Naive B cell (primary cell): ENCODE measurements around the gene TFAP2C. TPM values are rescaled to one million over a fixed set of nuclear protein-coding genes. Genes with fewer than 3 reads are reported as not detected.
"Not testable (repeated sequence)": the region's sequence is repeated elsewhere in the genome, so short reads cannot be mapped to it uniquely, and the experiment has no call there.

Experiments
- ATAC-seq, 2 donors: fragments of 150-1000 bp; cut with Tn5 transposase; 2 replicates each; pipeline ENCODE4 v1.10.0; 2021; ENCODE audit warnings: low read depth in 2 of 2, mild to moderate bottlenecking in 2 of 2, moderate library complexity in 2 of 2
- DNase-seq: peaks from one replicate; pipeline ENCODE4 v3.0.0; 2022
- H3K27ac Mint-ChIP-seq, 6 donors: one replicate each; pipeline ENCODE4 v1.8.0; 2020 to 2022; ENCODE audit warnings: mild to moderate bottlenecking in 6 of 6, mixed read lengths in 6 of 6, moderate library complexity in 5 of 6, inconsistent platforms in 2 of 6
- H3K27me3 Mint-ChIP-seq, 3 donors: one replicate each; pipeline ENCODE4 v1.8.0; 2021 to 2022; ENCODE audit warnings: mixed read lengths in 3 of 3, mild to moderate bottlenecking in 1 of 3
- H3K36me3 Mint-ChIP-seq, 2 donors: one replicate each; pipeline ENCODE4 v1.8.0; 2020 to 2022; ENCODE audit warnings: mixed read lengths in 2 of 2, inconsistent platforms in 1 of 2, mild to moderate bottlenecking in 1 of 2
- H3K4me1 Mint-ChIP-seq, 3 donors: one replicate each; pipeline ENCODE4 v1.8.0; 2020 to 2022; ENCODE audit warnings: mixed read lengths in 3 of 3, inconsistent platforms in 1 of 3, mild to moderate bottlenecking in 1 of 3, moderate library complexity in 1 of 3
- H3K4me3 Mint-ChIP-seq, 8 donors: one replicate each; pipeline ENCODE4 v1.8.0; 2020 to 2022; ENCODE audit warnings: mild to moderate bottlenecking in 8 of 8, mixed read lengths in 8 of 8, moderate library complexity in 8 of 8, inconsistent platforms in 2 of 8
- H3K9me3 Mint-ChIP-seq, 7 donors: one replicate each; pipeline ENCODE4 v1.8.0; 2020 to 2022; ENCODE audit warnings: mixed read lengths in 7 of 7, mild to moderate bottlenecking in 5 of 7, inconsistent platforms in 2 of 7, moderate library complexity in 1 of 7
- polyA plus RNA-seq, 6 donors: library from polyadenylated mRNA; unstranded; fragments of 300-500 nt; fragmentation: Illumina TruSeq; gene quantifications; one replicate each; pipeline ENCODE4 v1.2.3, GENCODE V29; 2021; ENCODE audit warnings: low read depth in 6 of 6

TFAP2C gene
- polyA plus RNA-seq, 6 donors from 2014 or later = not detected

DNA sequence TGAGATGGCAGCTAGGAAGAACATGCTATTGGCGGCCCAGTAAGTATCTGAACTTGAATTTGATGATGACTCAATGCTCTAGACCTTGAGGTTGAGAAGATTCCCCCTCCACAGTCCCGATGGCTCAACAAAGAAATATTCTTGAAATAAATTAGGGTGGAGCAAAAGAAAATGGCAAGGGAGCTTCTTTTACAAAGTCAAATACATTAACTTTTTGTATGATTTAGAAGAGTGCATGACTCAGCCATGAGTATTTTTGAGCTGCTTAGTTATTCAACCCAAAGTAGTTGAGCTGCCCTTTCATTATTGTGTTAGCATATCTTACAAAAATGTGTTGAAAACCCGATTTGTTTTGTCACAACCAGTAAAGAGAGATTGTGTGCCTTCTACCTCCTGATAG lies 7.6 kb downstream of the TFAP2C start:
- peaks cover 0 to 3% (median 0%) of the 10 kb centered on the region in 3 donors for H3K4me1 Mint-ChIP-seq
- peaks cover 31 to 56% (median 33%) of the 10 kb centered on the region in 3 donors for H3K27me3 Mint-ChIP-seq
- no peak for ATAC-seq
- H3K27ac Mint-ChIP-seq = no peak overlapping the region
- peaks cover 0 to 10% (median 3%) of the 10 kb centered on the region in 7 donors for H3K9me3 Mint-ChIP-seq
- H3K36me3 Mint-ChIP-seq = no peaks in the 10 kb centered on the region
- no peak overlapping the region for H3K4me3 Mint-ChIP-seq
- DNase-seq = no peak

DNA sequence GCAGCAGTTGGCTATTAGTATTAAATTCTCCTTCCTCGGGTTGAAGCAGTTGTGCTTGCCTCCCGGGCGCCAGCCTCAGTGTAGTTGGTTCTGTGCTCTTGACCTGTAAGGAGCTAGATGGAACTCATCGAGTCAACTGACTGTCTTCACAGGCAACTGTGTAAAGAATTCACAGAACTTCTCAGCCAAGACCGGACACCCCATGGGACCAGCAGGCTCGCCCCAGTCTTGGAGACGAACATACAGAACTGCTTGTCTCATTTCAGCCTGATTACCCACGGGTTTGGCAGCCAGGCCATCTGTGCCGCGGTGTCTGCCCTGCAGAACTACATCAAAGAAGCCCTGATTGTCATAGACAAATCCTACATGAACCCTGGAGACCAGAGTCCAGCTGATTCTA lies 8.5 kb downstream of the TFAP2C start:
- Mint-ChIP-seq H3K4me1 (no peaks in the 10 kb centered on the region), H3K27me3 (peaks cover 31 to 54% (median 33%) of the 10 kb centered on the region in 3 donors), H3K27ac (no peak overlapping the region), H3K36me3 (no peaks in the 10 kb centered on the region), H3K4me3 (no peak overlapping the region), H3K9me3 (peaks cover 0 to 10% (median 3%) of the 10 kb centered on the region in 7 donors)
- DNase-seq (no peak), ATAC-seq (no peak)

DNA sequence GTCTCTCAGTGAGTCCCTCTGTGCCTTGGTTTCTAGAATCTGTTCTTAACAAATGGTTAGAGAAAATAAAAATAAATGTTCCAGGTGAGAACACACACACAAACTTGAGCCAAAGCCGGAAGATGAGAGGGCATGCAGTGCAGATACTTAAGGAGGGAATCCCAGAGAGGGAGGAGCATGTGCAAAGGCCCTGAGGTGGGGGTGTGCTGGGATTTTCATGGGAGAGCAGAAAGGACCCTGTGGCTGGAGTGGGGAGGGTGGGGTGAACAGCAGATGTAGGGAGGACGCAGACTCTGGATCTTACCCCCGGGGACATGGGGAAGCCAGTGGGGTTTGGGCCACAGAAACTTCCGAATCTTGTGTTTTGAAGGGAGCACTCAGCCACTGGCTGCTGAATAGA lies 17.5 kb downstream of the TFAP2C start:
- DNase-seq (no peak), ATAC-seq (no peak)
- H3K9me3 Mint-ChIP-seq = peaks cover 0 to 9% (median 4%) of the 10 kb centered on the region in 7 donors
- H3K4me3 Mint-ChIP-seq = no peak overlapping the region
- H3K4me1 Mint-ChIP-seq = no peaks in the 10 kb centered on the region
- peaks cover 0 to 8% of the 10 kb centered on the region in 2 donors for H3K36me3 Mint-ChIP-seq
- peaks cover 13 to 27% (median 19%) of the 10 kb centered on the region in 3 donors for H3K27me3 Mint-ChIP-seq
- H3K27ac Mint-ChIP-seq = no peak overlapping the region

DNA sequence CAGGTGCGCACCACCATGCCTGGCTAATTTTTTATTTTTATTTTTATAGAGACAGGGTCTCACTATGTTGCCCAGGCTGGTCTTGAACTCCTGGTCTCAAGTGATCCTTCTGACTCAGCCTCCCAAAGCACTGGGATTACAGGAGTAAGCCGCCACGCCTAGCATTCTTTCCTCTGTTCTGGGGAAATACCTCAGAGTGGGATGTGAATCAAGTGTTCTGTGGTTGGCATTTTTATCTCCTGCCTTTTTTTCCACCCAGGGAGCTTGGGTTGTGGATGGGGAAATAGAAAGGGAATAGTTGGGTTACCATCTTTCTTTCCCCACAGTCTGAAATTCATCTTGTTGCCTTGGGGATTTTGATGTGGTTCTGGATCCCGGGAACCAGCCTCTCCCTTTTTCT lies 24.1 kb downstream of the TFAP2C start:
- H3K27me3 Mint-ChIP-seq = peaks cover 0 to 17% (median 8%) of the 10 kb centered on the region in 3 donors
- H3K9me3 Mint-ChIP-seq = peaks cover 0 to 6% (median 0%) of the 10 kb centered on the region in 7 donors
- H3K36me3 Mint-ChIP-seq = no peaks in the 10 kb centered on the region
- H3K27ac Mint-ChIP-seq = no peak overlapping the region
- no peak for ATAC-seq
- H3K4me1 Mint-ChIP-seq = no peaks in the 10 kb centered on the region
- peak overlapping the region in 1 of 8 donors; percentile 10 for H3K4me3 Mint-ChIP-seq
- DNase-seq = no peak

DNA sequence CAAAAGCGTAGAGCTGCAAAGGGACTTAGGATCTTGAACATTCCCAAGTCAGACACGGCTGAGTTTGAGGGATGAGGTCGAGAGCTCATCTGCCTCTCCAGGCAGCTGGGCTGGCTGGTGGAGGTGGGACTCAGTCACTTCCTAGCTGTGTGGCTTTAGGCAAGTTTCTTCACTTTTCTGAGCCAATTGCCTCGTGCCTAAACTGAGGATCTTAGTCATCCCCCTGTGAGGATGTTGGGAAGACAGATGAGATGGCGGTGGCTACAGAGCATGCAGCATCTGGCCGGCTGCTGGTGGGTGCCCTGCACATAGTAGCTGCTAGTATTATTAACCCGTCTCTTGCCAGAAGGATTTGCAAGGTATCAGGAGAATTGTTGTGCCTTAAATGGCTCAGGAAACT lies 27.5 kb downstream of the TFAP2C start:
- H3K27me3 Mint-ChIP-seq = peaks cover 0 to 14% (median 8%) of the 10 kb centered on the region in 3 donors
- no peaks in the 10 kb centered on the region for H3K36me3 Mint-ChIP-seq
- H3K4me3 Mint-ChIP-seq = no peak overlapping the region
- no peaks in the 10 kb centered on the region for H3K4me1 Mint-ChIP-seq
- H3K9me3 Mint-ChIP-seq = peaks cover 0 to 6% (median 0%) of the 10 kb centered on the region in 7 donors
- no peak for ATAC-seq
- H3K27ac Mint-ChIP-seq = no peak overlapping the region
- DNase-seq = no peak

DNA sequence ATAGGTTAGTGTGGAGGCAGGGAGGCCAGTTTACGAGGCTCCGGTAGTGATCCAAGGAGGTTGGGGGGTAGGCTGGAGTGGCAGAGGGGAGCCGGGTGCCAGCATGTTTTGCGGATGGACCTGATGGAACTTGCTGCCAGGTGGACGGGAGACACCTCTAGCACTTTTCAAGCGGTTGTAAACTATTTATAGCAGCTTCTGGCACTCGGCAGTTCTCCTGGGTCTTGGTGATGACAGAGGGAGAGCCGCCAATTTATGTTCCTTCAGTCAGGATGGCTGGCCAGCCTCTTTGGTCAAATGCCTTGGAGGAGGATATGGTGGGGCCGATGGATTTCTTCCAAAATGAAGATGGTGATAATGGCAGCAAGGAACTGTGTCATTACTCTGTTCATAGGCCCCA lies 28.8 kb downstream of the TFAP2C start:
- no peak for ATAC-seq
- no peak overlapping the region for H3K27ac Mint-ChIP-seq
- H3K4me1 Mint-ChIP-seq = no peaks in the 10 kb centered on the region
- DNase-seq = no peak
- H3K27me3 Mint-ChIP-seq = peaks cover 0 to 14% (median 8%) of the 10 kb centered on the region in 3 donors
- peaks cover 0 to 6% (median 0%) of the 10 kb centered on the region in 7 donors for H3K9me3 Mint-ChIP-seq
- no peak overlapping the region for H3K4me3 Mint-ChIP-seq
- no peaks in the 10 kb centered on the region for H3K36me3 Mint-ChIP-seq

DNA sequence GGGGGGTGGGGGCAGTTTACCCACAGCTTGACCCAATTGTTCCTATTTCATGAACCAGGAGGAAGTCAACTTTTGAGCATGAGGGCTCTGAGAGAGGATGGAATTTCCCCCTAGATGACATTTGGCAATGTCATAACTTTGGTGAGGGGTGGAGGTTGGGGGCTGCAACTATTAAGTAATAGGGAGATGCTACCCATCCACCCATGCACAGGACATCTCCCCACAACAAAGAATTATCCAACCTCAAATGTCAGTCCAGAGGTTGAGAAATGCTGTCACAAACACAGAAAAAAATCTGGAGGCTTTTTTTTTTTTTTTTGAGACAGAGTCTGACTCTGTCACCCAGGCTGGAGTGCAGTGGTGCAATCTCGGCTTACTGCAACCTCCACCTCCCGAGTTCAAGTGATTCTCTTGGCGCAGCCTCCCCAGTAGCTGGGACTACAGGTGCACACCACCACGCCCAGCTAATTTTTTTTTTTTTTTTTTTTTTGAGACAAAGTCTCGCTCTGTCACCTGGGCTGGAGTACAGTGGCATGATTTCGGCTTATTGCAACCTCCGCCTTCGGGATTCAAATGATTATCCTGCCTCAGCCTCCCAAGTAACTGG lies 29.3 kb downstream of the TFAP2C start:
- H3K9me3 Mint-ChIP-seq, H3K4me3 Mint-ChIP-seq, H3K4me1 Mint-ChIP-seq, H3K27ac Mint-ChIP-seq, DNase-seq, ATAC-seq, H3K36me3 Mint-ChIP-seq: not testable (repeated sequence)
- peaks cover 0 to 14% (median 8%) of the 10 kb centered on the region in 3 donors for H3K27me3 Mint-ChIP-seq

DNA sequence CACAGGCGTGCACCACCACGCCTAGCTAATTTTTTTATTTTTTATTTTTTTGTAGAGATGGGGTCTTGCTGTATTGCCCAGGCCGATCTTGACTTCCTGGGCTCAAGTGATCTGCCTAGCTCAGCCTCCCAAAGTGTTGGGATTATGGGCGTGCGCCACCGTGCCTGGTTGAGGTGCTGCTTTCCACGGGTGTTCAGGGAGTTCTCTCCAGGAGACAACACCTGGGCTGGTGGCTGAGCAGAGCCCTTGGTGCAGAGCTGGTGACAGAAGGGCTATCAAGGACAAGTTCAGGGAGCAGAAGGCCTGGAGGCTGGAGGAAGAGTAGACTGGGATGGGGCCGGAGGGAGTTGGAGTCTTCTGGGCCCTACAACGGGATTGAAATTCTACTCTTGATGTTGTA lies 34.6 kb downstream of the TFAP2C start:
- H3K27ac Mint-ChIP-seq = no peak overlapping the region
- H3K4me3 Mint-ChIP-seq = no peak overlapping the region
- H3K36me3 Mint-ChIP-seq = no peaks in the 10 kb centered on the region
- DNase-seq (no peak), ATAC-seq (no peak)
- peaks cover 0 to 13% (median 8%) of the 10 kb centered on the region in 3 donors for H3K27me3 Mint-ChIP-seq
- peaks cover 0 to 3% (median 0%) of the 10 kb centered on the region in 7 donors for H3K9me3 Mint-ChIP-seq
- no peaks in the 10 kb centered on the region for H3K4me1 Mint-ChIP-seq

DNA sequence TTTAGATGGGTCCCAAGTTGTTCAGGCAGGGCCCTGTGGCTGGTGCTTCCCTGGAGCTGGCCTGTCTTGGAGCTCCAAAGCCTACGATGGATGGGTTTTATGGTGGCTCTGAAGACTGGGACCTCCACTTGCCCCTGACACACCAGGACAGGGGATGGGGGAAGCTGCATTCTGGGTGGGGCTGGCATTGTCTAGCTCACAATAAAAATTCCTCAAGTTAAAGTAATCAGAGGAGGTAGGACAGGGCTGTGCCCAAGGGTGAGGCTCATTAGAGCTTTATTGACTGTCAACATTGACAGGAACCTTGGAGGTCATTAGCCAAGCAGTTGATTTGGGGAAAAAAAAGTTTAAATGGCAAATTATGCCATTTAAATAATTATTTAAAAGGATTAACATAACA lies 35.7 kb downstream of the TFAP2C start:
- ATAC-seq = no peak
- DNase-seq = no peak
- Mint-ChIP-seq H3K4me3 (no peak overlapping the region), H3K27me3 (peaks cover 0 to 13% (median 8%) of the 10 kb centered on the region in 3 donors), H3K36me3 (no peaks in the 10 kb centered on the region), H3K9me3 (peaks cover 0 to 3% (median 0%) of the 10 kb centered on the region in 7 donors), H3K27ac (no peak overlapping the region), H3K4me1 (no peaks in the 10 kb centered on the region)

DNA sequence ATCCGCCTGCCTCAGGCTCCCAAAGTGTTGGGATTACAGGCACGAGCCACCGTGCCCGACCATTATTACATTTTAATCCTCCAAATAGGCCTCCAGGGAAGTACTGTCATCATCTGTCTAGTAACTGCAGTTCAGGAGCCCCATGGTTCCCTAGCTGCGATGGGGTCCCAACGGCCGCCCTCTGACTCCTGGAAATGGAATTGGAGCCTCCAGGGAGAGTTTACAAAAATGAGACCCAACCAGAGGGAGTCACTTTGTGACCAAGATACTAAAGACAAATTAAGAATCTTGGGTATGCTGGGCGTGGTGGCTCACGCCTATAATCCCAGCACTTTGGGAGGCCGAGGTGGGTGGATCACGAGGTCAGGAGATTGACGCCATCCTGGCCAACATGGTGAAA lies 36.7 kb downstream of the TFAP2C start:
- ATAC-seq (no peak), DNase-seq (no peak)
- H3K9me3 Mint-ChIP-seq = peaks cover 0 to 3% (median 0%) of the 10 kb centered on the region in 7 donors
- no peaks in the 10 kb centered on the region for H3K36me3 Mint-ChIP-seq
- no peaks in the 10 kb centered on the region for H3K4me1 Mint-ChIP-seq
- peak overlapping the region in 1 of 8 donors; percentile 63 for H3K4me3 Mint-ChIP-seq
- no peak overlapping the region for H3K27ac Mint-ChIP-seq
- peaks cover under 1 to 13% (median 8%) of the 10 kb centered on the region in 3 donors for H3K27me3 Mint-ChIP-seq

DNA sequence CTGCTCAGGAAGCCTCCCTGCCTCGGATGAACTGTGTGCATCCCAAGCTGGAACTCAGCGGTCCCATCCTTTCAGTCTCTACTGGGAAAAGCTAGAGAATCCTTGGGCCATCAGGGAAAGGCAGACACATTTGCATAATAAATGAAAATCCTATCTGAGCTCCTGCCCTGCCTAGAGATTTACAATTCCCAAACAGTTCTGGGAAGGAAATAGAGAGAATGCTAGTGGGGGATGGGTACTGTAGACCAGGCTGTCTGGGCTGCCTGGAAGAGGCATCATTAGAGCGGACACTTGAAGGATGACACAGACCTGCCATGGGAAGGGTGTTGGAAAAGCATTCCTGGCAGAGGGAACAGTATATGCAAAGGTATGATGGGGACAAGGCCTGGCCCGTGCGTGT lies 44.3 kb downstream of the TFAP2C start:
- Mint-ChIP-seq H3K36me3 (no peaks in the 10 kb centered on the region), H3K9me3 (peaks cover 0 to 4% (median 0%) of the 10 kb centered on the region in 7 donors), H3K4me1 (no peaks in the 10 kb centered on the region), H3K27ac (no peak overlapping the region), H3K4me3 (no peak overlapping the region), H3K27me3 (peaks cover 0 to 13% (median 4%) of the 10 kb centered on the region in 3 donors)
- no peak for ATAC-seq
- DNase-seq = no peak

DNA sequence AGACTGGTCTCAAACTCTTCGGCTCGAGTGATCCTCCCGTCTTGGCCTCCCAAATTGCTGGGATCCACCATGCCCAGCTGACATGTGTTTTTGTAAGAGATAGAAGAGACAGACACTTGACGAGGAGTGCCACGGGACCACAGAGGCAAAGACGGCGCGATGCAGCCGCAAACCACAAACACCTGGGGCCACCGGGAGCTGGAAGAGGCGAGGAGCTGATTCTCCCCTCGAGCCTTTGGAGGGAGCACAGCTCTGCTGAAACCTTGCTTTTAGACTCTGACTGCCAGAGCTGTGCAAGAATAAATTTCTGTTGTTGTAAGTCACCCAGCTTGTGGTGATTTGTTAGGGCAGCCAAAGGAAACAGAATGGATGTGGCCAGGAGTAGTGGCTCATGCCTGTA lies 46.9 kb downstream of the TFAP2C start:
- H3K27ac Mint-ChIP-seq = no peak overlapping the region
- no peak for DNase-seq
- no peak for ATAC-seq
- peaks cover 0 to 4% (median 0%) of the 10 kb centered on the region in 7 donors for H3K9me3 Mint-ChIP-seq
- no peaks in the 10 kb centered on the region for H3K36me3 Mint-ChIP-seq
- H3K4me1 Mint-ChIP-seq = no peaks in the 10 kb centered on the region
- peaks cover 0 to 11% (median 10%) of the 10 kb centered on the region in 3 donors for H3K27me3 Mint-ChIP-seq
- no peak overlapping the region for H3K4me3 Mint-ChIP-seq

DNA sequence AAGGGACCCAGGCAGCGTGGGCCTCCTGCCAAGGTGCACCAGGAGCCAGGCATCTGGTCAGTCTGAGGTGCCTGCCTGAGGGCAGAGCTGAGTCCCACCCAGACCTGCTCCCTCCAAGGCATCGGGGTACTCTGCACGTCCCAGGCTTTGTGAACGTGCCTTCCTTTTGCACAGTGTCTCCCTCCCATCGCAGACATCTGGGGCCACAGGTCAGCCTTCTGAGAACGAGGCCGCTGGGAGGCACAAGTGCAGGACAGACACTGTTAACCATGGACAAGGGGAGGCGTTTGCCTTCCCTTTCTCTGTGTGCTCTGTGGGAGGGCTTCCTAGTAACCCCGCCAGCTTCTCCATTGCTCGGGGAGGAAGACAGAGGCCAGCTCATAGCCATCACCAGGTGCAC lies 47.6 kb downstream of the TFAP2C start:
- DNase-seq (no peak), ATAC-seq (no peak)
- Mint-ChIP-seq H3K27ac (no peak overlapping the region), H3K36me3 (no peaks in the 10 kb centered on the region), H3K4me1 (no peaks in the 10 kb centered on the region), H3K27me3 (peaks cover 0 to 10% (median 8%) of the 10 kb centered on the region in 3 donors), H3K4me3 (no peak overlapping the region), H3K9me3 (peaks cover 0 to 4% (median 0%) of the 10 kb centered on the region in 7 donors)

DNA sequence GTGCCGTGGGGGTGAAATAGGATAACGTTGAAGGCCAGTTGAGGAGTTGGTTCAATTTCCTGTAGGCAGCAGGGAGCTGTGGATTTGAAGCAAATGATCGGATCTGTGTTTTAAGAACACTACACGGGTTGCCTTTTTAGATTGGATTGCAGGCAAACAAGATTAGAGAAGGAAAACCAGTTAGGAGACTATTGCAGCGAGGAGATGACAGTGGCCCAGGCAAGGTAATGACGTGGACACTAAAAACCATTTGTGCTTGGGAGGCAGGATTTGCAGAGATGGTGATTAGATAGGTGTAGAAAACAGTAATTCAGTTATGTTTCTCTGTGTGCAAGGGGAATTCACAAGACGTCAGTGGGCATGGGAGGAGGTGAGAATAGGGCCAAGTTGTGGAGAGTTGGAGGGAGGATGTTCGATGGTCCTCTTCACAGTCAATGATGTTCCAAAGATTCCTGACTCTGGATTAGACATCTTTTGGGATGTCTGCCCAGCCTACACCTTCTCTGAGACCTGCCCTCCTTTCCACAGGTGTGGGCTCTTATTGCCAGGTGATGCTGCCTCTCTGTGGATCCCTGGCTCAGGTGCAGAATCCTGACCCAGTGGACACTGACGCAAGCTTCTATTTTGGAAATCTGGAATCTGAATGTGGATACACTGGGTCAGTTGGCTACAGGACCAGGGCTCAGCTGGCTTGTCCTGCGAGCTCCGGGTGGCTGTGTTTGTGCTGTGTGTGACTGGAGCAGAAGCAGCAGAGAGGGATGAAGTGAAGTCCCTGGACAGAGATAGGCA lies 54.2 kb downstream of the TFAP2C start:
- Mint-ChIP-seq H3K4me1 (no peaks in the 10 kb centered on the region), H3K27me3 (peaks cover 3 to 27% (median 21%) of the 10 kb centered on the region in 3 donors), H3K4me3 (no peak overlapping the region), H3K36me3 (no peaks in the 10 kb centered on the region), H3K27ac (peak overlapping the region in 1 of 6 donors; percentile 39), H3K9me3 (no peaks in the 10 kb centered on the region)
- no peak for ATAC-seq
- no peak for DNase-seq
